ENCODE data around the gene CLASP1. TPM values are rescaled to one million over a fixed set of nuclear protein-coding genes. Genes with fewer than 3 reads are reported as not detected.
A peak's percentile ranks its signal among the peaks of the same experiment; 100 is the strongest.

The CLASP1 gene
- polyA plus RNA-seq, 1 donor (not counting 4 experiments of a cell fraction or from before 2014, with no cell fraction given), result 16.7 TPM

GRCh38 chr2:121591199-121591598, 58.1 kb downstream of the CLASP1 start:
- peaks cover 19% of the 10 kb centered on the region for H3K4me1 ChIP-seq (ENCODE audit: control insufficient read depth, extremely low read depth, insufficient read depth, low read length)
- H3K4me2 ChIP-seq (ENCODE audit: control insufficient read depth, extremely low read depth, insufficient read depth, low read depth, low read length), result no peak overlapping the region
- no peak overlapping the region for H3K9ac ChIP-seq (ENCODE audit: control insufficient read depth, extremely low read depth, insufficient read depth, low read length)
- H3K36me3 ChIP-seq (ENCODE audit: control insufficient read depth in 2 of 2, extremely low read depth in 1 of 2, insufficient read depth in 2 of 2, low read length in 2 of 2), result peaks cover 0 to 2% of the 10 kb centered on the region in 2 experiments
- no peak overlapping the region for H3K27ac ChIP-seq (ENCODE audit: control insufficient read depth, insufficient read depth, low read length)
- peaks cover 51% of the 10 kb centered on the region for H3K79me2 ChIP-seq (ENCODE audit: control insufficient read depth, insufficient read depth, low read length)
- DNase-seq (ENCODE audit: low read depth, low spot score) (no peak), FAIRE-seq (no peak)
- no peaks in the 10 kb centered on the region for H3K27me3 ChIP-seq (ENCODE audit: control insufficient read depth, extremely low read depth, insufficient read depth, low read length)
- dilution Hi-C loops (cut with MboI; ENCODE audit: extremely low pct_ligation_motif_present, low sequenced_read_pairs), result no loop called here
- no peaks in the 10 kb centered on the region for H3K9me3 ChIP-seq (ENCODE audit: control insufficient read depth, low read depth, low read length)
- no peak overlapping the region for H2AFZ ChIP-seq (ENCODE audit: control insufficient read depth, low read length)
- H3K9me1 ChIP-seq (ENCODE audit: control insufficient read depth, extremely low read depth, insufficient read depth, low read length), result peaks cover 2% of the 10 kb centered on the region
- TF ChIP-seq CTCF (optimal IDR thresholded peaks at IDR 0.05 in 1 of 3, IDR thresholded peaks at IDR 0.05 in 1 of 3, conservative IDR thresholded peaks at IDR 0.05 in 1 of 3; ENCODE audit: extremely low read depth in 1 of 3, insufficient read depth in 2 of 3, low read length in 3 of 3), result no peak
- no peak for TF ChIP-seq EZH2 (IDR thresholded peaks at IDR 0.05; ENCODE audit: low read length)
- H3K4me3 ChIP-seq (ENCODE audit: control insufficient read depth in 2 of 3, extremely low read depth in 1 of 3, insufficient read depth in 2 of 3, low read depth in 1 of 3, low read length in 3 of 3), result no peak overlapping the region
- no peaks in the 10 kb centered on the region for H4K20me1 ChIP-seq (ENCODE audit: control insufficient read depth, extremely low read depth, insufficient read depth, low read length)

- TF ChIP-seq EZH2 (IDR thresholded peaks at IDR 0.05; ENCODE audit: low read length), result no peak
- no peak for TF ChIP-seq CTCF (optimal IDR thresholded peaks at IDR 0.05 in 1 of 3, IDR thresholded peaks at IDR 0.05 in 1 of 3, conservative IDR thresholded peaks at IDR 0.05 in 1 of 3; ENCODE audit: extremely low read depth in 1 of 3, insufficient read depth in 2 of 3, low read length in 3 of 3)
- Histone ChIP-seq H3K9me3 (ENCODE audit: control insufficient read depth, low read depth, low read length) (no peaks in the 10 kb centered on the region), H3K36me3 (ENCODE audit: control insufficient read depth in 2 of 2, extremely low read depth in 1 of 2, insufficient read depth in 2 of 2, low read length in 2 of 2) (peaks cover 0 to 2% of the 10 kb centered on the region in 2 experiments), H3K4me3 (ENCODE audit: control insufficient read depth in 2 of 3, extremely low read depth in 1 of 3, insufficient read depth in 2 of 3, low read depth in 1 of 3, low read length in 3 of 3) (no peak overlapping the region), H3K4me2 (ENCODE audit: control insufficient read depth, extremely low read depth, insufficient read depth, low read depth, low read length) (peak overlapping the region; percentile 2), H3K79me2 (ENCODE audit: control insufficient read depth, insufficient read depth, low read length) (peaks cover 43% of the 10 kb centered on the region), H4K20me1 (ENCODE audit: control insufficient read depth, extremely low read depth, insufficient read depth, low read length) (no peaks in the 10 kb centered on the region), H3K4me1 (ENCODE audit: control insufficient read depth, extremely low read depth, insufficient read depth, low read length) (peaks cover 16% of the 10 kb centered on the region), H3K27ac (ENCODE audit: control insufficient read depth, insufficient read depth, low read length) (peak overlapping the region; percentile 27), H3K27me3 (ENCODE audit: control insufficient read depth, extremely low read depth, insufficient read depth, low read length) (no peaks in the 10 kb centered on the region), H2AFZ (ENCODE audit: control insufficient read depth, low read length) (no peak overlapping the region), H3K9me1 (ENCODE audit: control insufficient read depth, extremely low read depth, insufficient read depth, low read length) (peaks cover 2% of the 10 kb centered on the region), H3K9ac (ENCODE audit: control insufficient read depth, extremely low read depth, insufficient read depth, low read length) (no peak overlapping the region)
- FAIRE-seq, result no peak
- DNase-seq (ENCODE audit: low read depth, low spot score), result no peak
- dilution Hi-C loops (cut with MboI; ENCODE audit: extremely low pct_ligation_motif_present, low sequenced_read_pairs), result no loop called here
These were observed 60.9 kb downstream of the CLASP1 start for GRCh38 chr2:121588357-121588756.

Data from keratinocyte (primary cell).